HG02852 (cell line): ENCODE data around the gene AFAP1L1.
"Not testable (repeated sequence)": the region's sequence is repeated elsewhere in the genome, so short reads cannot be mapped to it uniquely, and the experiment has no call there.

Experiments
- ATAC-seq: cut with Tn5 transposase; IDR thresholded peaks from one replicate; pipeline ENCODE4 v1.9.1; 2021; ENCODE audit warnings: mild to moderate bottlenecking, moderate library complexity; ENCODE audit not compliant: unreplicated experiment

Gene AFAP1L1

DNA sequence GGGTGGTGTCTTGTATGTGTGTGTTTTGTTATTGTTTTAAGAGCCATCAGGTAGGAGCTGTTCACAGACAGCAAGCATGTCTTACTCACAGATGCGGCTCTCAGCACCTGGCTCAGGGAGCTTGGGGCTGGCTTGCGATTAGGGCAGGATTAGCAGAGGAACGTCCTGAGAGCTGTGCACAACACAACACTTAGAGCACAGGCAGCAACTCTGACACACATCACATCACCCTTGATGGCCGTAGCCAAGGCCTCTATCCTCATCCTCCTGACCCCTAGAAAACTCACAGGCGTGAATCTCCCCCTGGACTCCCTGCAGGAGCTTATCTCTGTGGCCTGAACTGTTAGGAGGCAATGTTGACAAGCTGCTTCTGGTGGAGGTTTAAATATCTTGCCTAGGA lies 114.5 kb downstream of the AFAP1L1 start:
- no peak for ATAC-seq

DNA sequence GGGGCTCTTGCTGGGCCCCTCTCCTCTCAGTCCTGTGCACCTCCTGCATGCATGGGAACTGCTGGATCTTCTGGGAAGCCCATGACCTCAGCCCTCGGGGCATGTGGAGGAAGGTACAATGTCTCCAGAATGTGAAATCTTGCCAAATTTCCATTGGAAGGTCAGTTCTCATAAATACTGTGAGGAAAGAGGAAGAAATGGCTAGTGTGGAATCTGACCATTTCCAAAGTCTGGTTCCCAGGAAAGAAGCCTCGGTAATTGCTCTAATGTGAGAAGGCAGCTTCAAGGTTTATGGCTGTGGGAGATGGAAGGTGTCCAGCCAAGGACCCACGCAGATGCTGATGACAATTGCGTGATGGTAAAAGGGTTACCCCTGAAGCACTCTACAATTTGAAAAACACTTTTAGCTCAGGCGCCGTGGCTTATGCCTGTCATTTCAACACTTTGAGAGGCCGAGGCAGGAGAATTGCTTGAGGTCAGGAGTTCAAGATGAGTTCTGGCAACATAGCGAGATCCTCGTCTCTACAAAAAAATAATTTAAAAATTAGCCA lies 115.5 kb downstream of the AFAP1L1 start:
- no peak for ATAC-seq

DNA sequence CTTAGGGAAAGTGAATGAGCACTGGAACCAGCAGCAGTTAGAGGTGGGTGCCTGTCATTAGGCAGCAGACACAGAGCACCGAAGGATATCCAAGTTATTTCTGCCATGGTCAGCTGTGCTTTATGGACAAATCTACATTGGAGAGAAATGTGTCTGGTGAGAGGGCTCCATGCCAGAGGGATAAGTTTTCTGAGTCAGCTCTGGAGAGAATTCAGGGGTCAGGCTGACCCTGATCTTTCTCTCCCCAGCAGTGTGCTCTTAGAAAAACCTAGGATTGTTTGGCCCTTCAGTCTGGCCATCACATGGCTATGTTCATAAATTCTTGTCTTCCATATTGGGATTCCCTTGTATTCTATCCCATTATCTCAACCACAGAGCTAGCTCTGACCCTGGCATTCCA lies 116.3 kb downstream of the AFAP1L1 start:
- no peak for ATAC-seq

DNA sequence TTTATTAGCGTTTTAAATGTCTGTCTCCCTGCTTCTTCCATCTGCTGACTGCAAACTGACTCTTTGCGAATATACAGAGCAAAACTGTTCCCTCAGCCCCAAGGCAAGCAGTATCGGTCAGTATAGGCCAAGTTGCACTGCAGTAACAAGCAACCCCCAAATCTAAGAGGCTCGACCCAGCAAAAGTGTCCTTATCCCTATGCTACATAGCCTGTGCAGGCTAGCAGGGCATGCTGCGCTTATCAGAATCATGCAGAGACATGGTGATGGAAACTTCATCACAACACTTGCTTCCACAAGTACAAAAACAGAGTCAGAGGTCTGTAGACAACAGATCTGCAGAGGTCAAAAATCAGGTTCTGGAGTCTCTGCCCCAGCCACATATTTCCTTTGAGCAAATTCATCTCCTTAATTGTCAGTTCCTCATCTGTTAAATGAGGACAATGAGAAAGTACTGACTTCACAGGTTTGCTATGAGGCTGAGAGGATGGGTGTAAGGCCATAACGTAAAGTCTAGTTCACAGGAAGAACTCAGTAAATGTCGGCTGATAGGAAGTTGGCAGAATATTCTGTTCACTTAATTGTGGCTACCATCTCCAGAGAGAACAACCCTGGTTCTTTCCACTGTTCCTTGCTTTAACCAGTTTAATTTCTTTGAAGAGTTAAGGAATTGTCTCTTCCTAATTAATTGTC lies 117.0 kb downstream of the AFAP1L1 start:
- no peak for ATAC-seq

DNA sequence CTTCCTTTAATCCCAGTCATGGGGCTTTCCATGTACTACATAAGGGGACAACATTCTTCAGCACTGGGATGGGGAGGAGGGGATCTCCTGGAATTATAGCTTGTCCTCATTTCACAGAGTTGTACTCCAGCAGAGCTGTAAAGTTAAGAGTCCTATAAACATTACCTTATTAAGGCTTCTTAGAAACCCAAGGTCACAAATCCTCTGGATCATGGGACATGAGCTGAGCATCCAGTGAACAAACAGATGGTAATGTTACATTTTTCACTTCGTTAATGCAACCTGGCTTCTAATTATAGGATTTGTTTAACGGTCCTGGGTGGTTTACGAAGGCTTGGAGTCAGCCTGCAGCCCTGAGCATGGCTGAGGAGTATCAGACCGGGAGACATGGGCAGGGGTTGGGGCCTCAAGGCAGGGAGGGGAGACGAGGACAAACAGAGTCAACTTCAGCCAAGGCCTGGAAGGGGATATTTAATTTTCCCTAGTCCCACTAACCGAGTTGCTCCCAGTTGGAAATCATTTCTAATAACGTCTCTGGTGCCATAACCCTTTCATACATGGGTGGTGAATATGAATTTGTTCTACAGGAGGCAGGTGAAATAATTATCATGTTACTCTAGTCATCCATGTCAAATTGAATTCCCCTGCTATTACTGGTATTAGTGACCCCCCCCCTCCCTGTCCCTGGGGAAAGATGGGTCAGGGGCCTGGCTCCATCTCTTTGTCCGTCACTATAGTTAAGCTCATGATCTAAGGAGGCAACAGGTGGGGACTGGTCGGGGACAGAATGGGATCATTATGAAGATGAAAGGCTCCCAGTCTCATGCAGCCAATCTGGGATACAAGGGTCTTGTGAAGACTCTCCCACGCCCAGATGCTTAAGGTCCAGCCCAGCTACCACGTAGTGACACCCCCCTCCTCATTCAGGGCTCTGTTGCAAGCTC lies 118.2 kb downstream of the AFAP1L1 start:
- ATAC-seq = no peak

DNA sequence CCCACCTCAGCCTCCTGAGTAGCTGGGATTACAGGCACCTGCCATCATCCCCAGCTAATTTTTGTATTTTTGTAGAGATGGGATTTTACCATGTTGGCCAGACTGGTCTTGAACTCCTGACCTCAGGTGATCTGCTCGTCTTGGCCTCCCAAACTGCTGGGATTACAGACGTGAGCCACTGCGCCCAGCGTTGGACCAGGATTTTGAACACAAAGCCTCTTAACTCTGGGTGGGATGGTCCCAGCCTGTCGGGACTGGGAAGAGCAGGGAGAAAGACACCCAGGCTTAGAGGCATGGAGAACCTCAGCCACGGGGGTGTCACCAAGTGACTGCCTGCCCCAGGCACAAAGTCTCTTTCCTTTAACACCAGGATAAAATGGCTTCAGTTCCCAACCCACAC lies 119.4 kb downstream of the AFAP1L1 start:
- ATAC-seq = not testable (repeated sequence)
